Tibial artery (tissue), 4 donors: Measurements from ENCODE around the gene POMC.
A peak's percentile ranks its signal among the peaks of the same experiment; 100 is the strongest.

Source experiments
- DNase-seq, 2 donors: peaks; one replicate each; pipeline ENCODE4 v3.0.0-alpha.2; 2019
- H3K27ac ChIP-seq, 2 donors: fragments of 200-600 bp; sonication (generic) in 1 of 2; 1 replicate in 1 of 2; 2 replicates in 1 of 2; pipeline ENCODE4 v1.5.1; 2018 to 2019; ENCODE audit warnings: mild to moderate bottlenecking in 1 of 2
- H3K27me3 ChIP-seq, 2 donors: fragments of 200-600 bp; sonication (generic) in 1 of 2; one replicate each; pipeline versions ENCODE4 v1.5.1 to v1.6.0; 2016 to 2019
- H3K36me3 ChIP-seq, 3 donors: fragments of 200-600 bp; sonication (generic) in 2 of 3; one replicate each; pipeline ENCODE4 v1.5.1; 2016 to 2019; ENCODE audit warnings: mild to moderate bottlenecking in 2 of 3
- H3K4me1 ChIP-seq, 4 donors: fragments of 200-600 bp; sonication (generic) in 2 of 4; 1 replicate in 3 of 4; 2 replicates in 1 of 4; pipeline ENCODE4 v1.5.1; 2016 to 2019
- H3K4me3 ChIP-seq, 2 donors: fragments of 200-600 bp; sonication (generic) in 1 of 2; 1 replicate in 1 of 2; 2 replicates in 1 of 2; pipeline ENCODE4 v1.5.1; 2018 to 2019; ENCODE audit warnings: mild to moderate bottlenecking in 2 of 2
- H3K9me3 ChIP-seq, 3 donors: fragments of 200-600 bp; sonication (generic) in 1 of 3; one replicate each; pipeline ENCODE4 v1.5.1; 2016 to 2019
- intact Hi-C: fragments of 100-400 bp; cut with DNase I; formaldehyde crosslinking; loops from one replicate; pipeline ENCODE4 v1.15.0; 2023; ENCODE audit warnings: low total_unique reads
- TF ChIP-seq, protein P1 (sequence below), 2 experiments: fragments of 200-600 bp in 1 of 2; fragments of 450-650 bp in 1 of 2; IDR thresholded peaks; one replicate each; pipeline ENCODE4 v1.5.1; 2017 to 2019; ENCODE audit warnings: antibody characterized with exemption in 2 of 2, mild to moderate bottlenecking in 1 of 2, moderate library complexity in 1 of 2

POMC gene

DNA sequence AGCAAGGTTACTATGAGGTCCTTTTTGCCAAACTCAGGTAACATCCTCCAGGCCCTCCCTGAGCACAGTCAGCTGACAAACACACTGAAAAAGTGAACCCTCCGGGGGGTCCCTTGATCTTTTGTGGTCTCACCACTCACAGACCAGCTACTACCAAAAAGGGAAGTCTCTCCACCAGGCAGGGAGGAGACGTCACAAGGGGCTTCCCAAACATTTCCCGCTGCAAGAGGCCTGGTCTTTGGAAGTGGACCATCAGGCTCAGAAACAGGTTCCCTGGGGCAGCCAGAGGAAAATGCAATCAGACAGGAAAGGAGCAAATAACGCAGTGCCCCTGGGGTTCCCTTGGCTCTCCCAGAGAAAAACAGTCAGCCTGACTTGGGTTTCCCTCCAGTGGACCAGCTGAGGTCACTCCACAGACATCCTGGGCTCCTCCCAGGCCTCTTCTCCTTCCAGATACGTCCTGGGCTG is 38.7 kb upstream of the POMC start:
- peaks cover 0 to 6% of the 10 kb centered on the region in 2 donors for H3K27me3 ChIP-seq
- H3K36me3 ChIP-seq, result no peaks in the 10 kb centered on the region
- TF ChIP-seq, protein P1, sequence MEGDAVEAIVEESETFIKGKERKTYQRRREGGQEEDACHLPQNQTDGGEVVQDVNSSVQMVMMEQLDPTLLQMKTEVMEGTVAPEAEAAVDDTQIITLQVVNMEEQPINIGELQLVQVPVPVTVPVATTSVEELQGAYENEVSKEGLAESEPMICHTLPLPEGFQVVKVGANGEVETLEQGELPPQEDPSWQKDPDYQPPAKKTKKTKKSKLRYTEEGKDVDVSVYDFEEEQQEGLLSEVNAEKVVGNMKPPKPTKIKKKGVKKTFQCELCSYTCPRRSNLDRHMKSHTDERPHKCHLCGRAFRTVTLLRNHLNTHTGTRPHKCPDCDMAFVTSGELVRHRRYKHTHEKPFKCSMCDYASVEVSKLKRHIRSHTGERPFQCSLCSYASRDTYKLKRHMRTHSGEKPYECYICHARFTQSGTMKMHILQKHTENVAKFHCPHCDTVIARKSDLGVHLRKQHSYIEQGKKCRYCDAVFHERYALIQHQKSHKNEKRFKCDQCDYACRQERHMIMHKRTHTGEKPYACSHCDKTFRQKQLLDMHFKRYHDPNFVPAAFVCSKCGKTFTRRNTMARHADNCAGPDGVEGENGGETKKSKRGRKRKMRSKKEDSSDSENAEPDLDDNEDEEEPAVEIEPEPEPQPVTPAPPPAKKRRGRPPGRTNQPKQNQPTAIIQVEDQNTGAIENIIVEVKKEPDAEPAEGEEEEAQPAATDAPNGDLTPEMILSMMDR (IDR thresholded peaks at IDR 0.05), result no peak
- DNase-seq, result no peak
- H3K4me3 ChIP-seq, result no peak overlapping the region
- no peaks in the 10 kb centered on the region for H3K9me3 ChIP-seq
- peaks cover 0 to 6% (median 3%) of the 10 kb centered on the region in 4 donors for H3K4me1 ChIP-seq
- no peak overlapping the region for H3K27ac ChIP-seq
- intact Hi-C loops, result no loop called here

DNA sequence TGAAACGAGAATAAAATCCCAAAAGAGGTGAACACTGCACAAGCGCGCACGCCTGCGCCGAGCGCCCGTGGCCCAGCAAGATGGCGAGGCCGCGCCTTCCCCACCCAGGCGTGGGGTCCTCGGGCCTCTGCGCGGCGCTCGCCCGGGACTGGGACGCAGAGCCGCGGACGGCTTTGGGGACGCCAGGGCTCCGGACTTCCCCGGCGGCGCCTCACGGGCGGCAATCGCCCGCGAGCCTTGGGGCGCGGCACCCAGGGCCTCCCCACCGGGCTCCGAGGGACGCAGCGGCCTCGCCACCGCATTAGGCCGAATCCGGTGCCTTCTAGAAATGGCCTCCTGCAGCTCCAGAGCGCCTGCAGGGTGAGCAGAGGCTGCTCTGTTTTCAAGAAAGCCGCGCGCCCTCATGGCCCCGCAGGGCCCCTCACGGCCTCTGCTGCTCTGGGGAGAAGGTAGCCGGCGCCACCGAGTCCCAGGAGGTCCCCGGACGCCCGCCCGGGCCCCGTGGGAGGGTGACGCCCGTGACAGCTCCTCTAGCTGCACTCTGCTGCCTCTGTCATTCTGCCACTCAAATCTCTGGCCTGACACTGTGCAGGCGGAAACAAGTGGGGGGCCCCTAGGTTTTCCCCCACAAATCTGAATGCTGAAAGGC is 35.9 kb upstream of the POMC start:
- TF ChIP-seq, protein P1 (IDR thresholded peaks at IDR 0.05), result no peak
- Histone ChIP-seq H3K4me1 (peaks cover 0 to 6% (median 3%) of the 10 kb centered on the region in 4 donors), H3K27ac (no peak overlapping the region), H3K36me3 (no peaks in the 10 kb centered on the region), H3K27me3 (peaks cover 0 to 6% of the 10 kb centered on the region in 2 donors), H3K4me3 (peak overlapping the region; percentile 23 to 37), H3K9me3 (no peaks in the 10 kb centered on the region)
- DNase-seq, result no peak
- intact Hi-C loops, result no loop called here

DNA sequence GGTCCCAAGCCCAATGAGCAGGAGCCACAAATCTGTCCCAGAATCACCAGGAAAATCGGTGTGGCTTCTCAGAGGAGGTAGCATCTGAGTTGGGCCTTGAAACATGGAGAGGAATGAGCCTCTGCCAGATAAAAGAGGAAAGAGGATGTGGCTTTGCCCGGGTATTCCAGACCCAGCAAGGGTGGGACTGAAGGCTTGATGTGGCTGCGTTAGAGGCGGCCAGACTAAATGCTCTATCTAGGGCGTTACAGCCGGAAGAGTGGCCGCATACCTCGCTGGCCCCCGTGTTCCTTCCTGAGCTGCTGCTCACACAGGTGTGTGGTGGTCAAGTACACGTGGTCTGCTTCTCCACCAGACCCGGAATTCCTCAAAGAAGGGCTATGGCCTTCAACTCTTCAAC is 33.9 kb upstream of the POMC start:
- no peaks in the 10 kb centered on the region for H3K36me3 ChIP-seq
- H3K9me3 ChIP-seq, result no peaks in the 10 kb centered on the region
- H3K27me3 ChIP-seq, result peaks cover 0 to 6% of the 10 kb centered on the region in 2 donors
- TF ChIP-seq, protein P1 (IDR thresholded peaks at IDR 0.05), result no peak
- H3K4me1 ChIP-seq, result peaks cover 0 to 6% (median 3%) of the 10 kb centered on the region in 4 donors
- intact Hi-C loops, result no loop called here
- H3K27ac ChIP-seq, result no peak overlapping the region
- H3K4me3 ChIP-seq, result no peak overlapping the region
- DNase-seq, result no peak

DNA sequence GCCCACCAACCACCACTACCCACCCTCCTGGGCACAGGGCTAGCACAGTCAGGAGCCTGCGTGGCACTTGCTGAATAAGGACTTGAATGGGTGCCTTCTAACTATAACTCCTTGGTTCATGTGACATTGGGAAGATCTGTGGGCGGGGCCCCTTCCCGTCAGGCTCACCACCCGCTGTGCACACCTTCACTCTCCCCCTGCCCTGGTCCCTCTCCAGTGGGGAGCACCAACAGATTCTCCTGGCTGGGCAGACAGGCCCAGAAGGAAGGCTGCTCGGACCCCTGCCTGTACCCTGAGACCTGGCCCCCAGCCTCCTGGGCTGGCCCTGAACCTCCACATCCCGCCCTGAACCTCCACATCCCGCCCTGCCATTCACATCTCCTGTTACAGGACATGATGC is 33.4 kb upstream of the POMC start:
- no peak overlapping the region for H3K27ac ChIP-seq
- no peak overlapping the region for H3K4me3 ChIP-seq
- no peaks in the 10 kb centered on the region for H3K9me3 ChIP-seq
- no peak for DNase-seq
- peaks cover 0 to 6% of the 10 kb centered on the region in 2 donors for H3K27me3 ChIP-seq
- peaks cover 0 to 6% (median 3%) of the 10 kb centered on the region in 4 donors for H3K4me1 ChIP-seq
- intact Hi-C loops, result no loop called here
- H3K36me3 ChIP-seq, result no peaks in the 10 kb centered on the region
- TF ChIP-seq, protein P1 (IDR thresholded peaks at IDR 0.05), result no peak

DNA sequence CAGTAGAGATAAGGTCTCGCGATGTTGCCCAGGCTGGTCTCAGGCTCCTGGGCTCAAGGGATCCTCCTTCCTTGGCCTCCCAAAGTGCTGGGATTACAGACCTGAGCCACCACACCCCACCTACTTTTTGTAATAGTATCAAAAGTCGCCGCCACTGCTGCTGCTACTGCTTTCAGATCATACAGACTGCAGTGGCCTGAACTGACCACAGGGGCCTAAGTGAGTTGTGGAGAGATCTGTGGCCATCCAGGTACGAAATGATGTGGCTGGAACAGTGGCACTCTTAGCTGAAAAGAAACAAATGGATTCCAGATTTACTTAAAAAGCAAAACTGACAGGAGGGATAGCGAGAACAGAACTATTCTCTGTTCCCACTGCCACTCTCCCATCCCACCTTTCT is 32.9 kb upstream of the POMC start:
- H3K27ac ChIP-seq, result no peak overlapping the region
- TF ChIP-seq, protein P1 (IDR thresholded peaks at IDR 0.05), result no peak
- no peak for DNase-seq
- intact Hi-C loops, result no loop called here
- H3K9me3 ChIP-seq, result no peaks in the 10 kb centered on the region
- H3K36me3 ChIP-seq, result no peaks in the 10 kb centered on the region
- peaks cover 0 to 6% of the 10 kb centered on the region in 2 donors for H3K27me3 ChIP-seq
- H3K4me3 ChIP-seq, result no peak overlapping the region
- peaks cover 0 to 9% (median 3%) of the 10 kb centered on the region in 4 donors for H3K4me1 ChIP-seq
